ENCODE data around the gene BCHE.

BCHE gene

GRCh38 chr3:165753560-165753959 is 83.7 kb downstream of the BCHE start:
- DNase-seq (ENCODE audit: low read depth, low spot score): no peak

- DNase-seq (ENCODE audit: low read depth, low spot score): no peak
Observed at GRCh38 chr3:165751637-165752036, 85.6 kb downstream of the BCHE start.

- no peak for DNase-seq (ENCODE audit: low read depth, low spot score)
Observed at GRCh38 chr3:165749821-165750220, 87.4 kb downstream of the BCHE start.

- no peak for DNase-seq (ENCODE audit: low read depth, low spot score)
Observed at GRCh38 chr3:165749241-165749640, 88.0 kb downstream of the BCHE start.

- DNase-seq (ENCODE audit: low read depth, low spot score): no peak
Observed at GRCh38 chr3:165748094-165748493, 89.1 kb downstream of the BCHE start.

GRCh38 chr3:165746874-165747273 is 90.3 kb downstream of the BCHE start:
- DNase-seq (ENCODE audit: low read depth, low spot score): no peak

- no peak for DNase-seq (ENCODE audit: low read depth, low spot score)
Observed at GRCh38 chr3:165744025-165744424, 93.2 kb downstream of the BCHE start.

- no peak for DNase-seq (ENCODE audit: low read depth, low spot score)
Observed at GRCh38 chr3:165742351-165742750, 94.9 kb downstream of the BCHE start.

GRCh38 chr3:165729756-165730155 is 107.5 kb downstream of the BCHE start:
- no peak for DNase-seq (ENCODE audit: low read depth, low spot score)

- DNase-seq (ENCODE audit: low read depth, low spot score): no peak
Observed at GRCh38 chr3:165728924-165729323, 108.3 kb downstream of the BCHE start.

- DNase-seq (ENCODE audit: low read depth, low spot score): no peak
Observed at GRCh38 chr3:165725296-165725695, 111.9 kb downstream of the BCHE start.

Measured in brain pericyte (primary cell).